GM08714 (cell line): Measurements from ENCODE around the gene USP20.
"Not testable (repeated sequence)": the region's sequence is repeated elsewhere in the genome, so short reads cannot be mapped to it uniquely, and the experiment has no call there.

Experiments used
- H3K4me3 ChIP-seq: fragments of 200-500 bp; sonication (Bioruptor generic); 2 replicates; pipeline ENCODE4 v1.5.1; 2014; ENCODE audit warnings: mild to moderate bottlenecking, low read length, inconsistent platforms
- ZNF274 ChIP-seq: IDR thresholded peaks from 2 replicates; pipeline ENCODE4 v1.6.1; 2012; ENCODE audit warnings: mild to moderate bottlenecking, low read depth, low read length

Gene USP20

DNA sequence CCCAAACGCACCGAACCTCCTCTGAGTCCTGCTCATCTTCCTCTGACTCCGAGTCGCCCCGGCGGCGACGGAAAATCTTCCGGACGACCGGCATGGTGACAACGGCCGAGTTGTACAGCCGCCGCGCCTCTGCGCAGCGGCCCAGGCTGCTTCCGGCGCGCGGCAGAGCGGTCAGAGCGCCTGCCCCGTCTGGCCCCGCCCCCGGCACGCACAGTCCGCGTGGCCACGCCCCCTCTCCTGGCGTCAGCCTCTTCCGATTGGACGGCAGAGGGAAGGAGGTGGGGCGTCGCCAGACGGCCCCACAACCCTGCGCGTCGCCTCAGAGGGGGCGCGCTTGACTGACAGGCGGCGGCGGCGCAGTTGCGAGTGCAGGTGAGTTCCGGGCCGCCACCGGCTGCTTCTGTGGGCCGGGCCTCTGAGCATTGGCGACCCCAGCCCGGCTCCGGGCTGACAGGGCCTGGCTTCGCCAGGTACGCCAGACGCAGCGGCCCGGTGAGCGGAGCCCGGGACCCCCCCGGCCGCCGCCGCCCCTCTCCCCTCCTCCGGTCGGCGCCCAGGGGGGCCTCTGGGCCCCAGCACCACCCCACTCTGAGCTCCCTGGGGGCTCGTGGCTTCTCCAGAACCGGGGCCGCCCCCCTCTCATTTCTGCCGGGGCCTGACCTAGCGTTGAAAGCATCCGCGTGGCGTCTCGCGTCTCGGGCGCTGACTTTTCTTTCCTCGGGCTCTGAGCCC, at the start of gene USP20, which contains the start of gene C9orf78:
Gene USP20 (plus strand): TSS at position 331 of the 732 bp plus-strand sequence. CDS start 17,098 bp downstream, outside the sequence.
Gene C9orf78 (minus strand): TSS at position 148 of the 732 bp plus-strand sequence. CDS start 54 bp downstream, at position 94.
- H3K4me3 ChIP-seq: peak within 1 kb of the TSS; percentile 88
- TF ChIP-seq ZNF274: no peak

DNA sequence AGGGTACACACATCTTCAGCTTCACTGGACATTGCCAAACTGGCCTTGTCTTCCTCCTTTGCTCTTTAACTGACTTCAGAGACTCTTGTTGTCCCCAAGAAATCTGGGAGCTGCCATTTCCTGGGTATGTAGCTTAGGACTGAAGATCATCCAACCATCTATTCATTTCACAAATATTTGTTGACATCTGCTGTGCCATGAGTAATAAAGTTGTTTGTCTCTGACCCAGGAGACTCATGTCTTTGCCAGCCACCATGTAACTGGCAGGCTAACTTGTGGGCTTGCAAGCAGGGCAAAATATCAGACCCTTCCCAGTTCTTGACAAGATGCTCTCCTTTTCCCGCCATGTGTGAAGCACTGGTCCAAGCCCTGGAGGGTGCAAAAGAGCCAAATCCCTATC, 49.4 kb upstream of the USP20 start:
- TF ChIP-seq ZNF274: no peak
- H3K4me3 ChIP-seq: no peak overlapping the region

DNA sequence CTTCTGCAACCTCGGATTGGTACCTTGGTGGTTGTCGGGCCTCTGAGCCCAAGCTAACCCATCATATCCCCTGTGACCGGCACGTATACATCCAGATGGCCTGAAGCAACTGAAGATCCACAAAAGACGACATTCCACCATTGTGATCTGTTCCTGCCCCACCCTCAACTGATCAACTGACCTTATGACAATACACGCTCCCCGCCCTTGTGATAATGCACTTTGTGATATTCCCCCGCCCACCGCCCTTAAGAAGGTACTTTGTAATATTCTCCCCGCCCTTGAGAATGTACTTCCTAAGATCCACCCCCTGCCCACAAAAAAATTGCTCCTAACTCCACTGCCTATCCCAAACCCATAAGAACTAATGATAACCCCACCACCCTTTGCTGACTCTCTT, 48.8 kb upstream of the USP20 start:
- TF ChIP-seq ZNF274: no peak
- no peak overlapping the region for H3K4me3 ChIP-seq

DNA sequence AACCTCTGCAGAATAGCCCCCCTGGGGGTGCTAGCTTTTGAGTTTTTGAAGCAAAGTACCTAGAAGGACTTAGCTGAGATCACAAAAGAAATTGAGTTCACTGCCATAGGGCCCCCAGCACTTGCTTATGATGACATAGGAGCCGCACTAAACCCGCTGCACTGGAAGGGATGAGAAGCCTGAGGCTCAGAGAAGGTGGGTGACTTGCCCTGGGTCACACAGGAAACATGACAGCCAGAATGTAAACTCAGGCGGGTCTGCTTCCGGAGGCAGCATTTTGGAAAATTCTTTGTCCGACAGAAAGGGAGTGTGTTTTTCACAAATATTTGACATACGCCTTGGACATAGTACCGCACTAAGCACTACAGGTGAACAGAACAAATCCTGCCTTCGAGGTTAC, 40.7 kb upstream of the USP20 start:
- TF ChIP-seq ZNF274: no peak
- H3K4me3 ChIP-seq: no peak overlapping the region

DNA sequence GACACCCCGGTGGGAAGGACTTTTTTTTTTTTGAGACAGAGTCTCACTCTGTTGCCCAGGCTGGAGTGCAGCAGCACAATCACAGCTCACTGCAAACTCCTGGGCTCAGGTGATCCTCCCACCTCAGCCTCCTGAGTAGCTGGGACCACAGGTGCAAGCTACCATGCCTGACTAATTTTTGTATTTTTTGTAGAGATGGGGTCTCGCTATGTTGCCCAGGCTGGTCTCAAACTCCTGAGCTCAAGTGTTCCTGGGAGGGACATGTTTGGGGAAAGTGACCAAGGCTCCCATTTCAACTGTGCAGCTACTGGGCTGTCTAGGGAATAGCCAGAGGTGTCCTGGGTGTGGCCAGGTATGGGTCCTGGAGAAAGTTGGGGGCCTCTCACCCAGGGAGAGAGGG, 39.2 kb upstream of the USP20 start:
- not testable (repeated sequence) for H3K4me3 ChIP-seq

DNA sequence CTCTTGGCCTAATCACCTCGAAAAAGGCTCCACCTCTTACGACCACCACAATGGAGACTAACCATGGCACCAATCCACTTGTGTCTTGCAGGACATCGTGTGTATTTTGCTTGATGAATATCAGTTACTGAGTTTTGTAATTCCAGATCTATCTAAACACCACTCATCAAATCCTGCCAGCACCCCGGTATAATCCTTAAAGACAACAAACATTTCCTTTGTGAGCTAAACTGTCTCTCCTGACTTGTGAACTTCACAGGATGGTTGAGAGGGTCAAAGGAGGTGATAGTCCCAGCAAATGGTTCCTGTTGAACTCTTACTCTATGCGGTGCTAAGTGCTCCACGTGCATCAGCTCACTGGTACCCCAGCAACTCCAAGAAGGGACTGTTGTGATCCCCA, 36.3 kb upstream of the USP20 start:
- no peak for TF ChIP-seq ZNF274
- H3K4me3 ChIP-seq: no peak overlapping the region

DNA sequence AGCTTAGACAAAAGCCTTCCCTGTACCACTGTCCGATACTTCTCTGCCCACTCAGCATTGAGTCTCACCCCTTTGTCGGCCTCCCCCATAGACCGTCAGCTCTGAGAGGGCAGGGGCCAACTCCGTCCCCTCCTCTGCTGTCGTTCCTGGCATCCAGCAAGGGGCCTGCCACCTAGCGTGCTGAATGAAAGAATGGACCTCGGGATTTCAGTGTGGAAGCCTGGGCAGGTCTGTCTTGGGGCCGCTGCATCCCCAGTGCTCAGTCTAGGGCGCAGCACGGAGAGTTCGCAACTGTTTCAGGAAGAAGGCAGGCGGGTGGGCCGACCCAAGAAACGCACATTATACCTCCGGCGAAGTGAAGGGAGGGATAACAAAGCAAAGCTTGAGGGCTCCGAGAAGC, 33.8 kb upstream of the USP20 start:
- no peak overlapping the region for H3K4me3 ChIP-seq
- TF ChIP-seq ZNF274: no peak

DNA sequence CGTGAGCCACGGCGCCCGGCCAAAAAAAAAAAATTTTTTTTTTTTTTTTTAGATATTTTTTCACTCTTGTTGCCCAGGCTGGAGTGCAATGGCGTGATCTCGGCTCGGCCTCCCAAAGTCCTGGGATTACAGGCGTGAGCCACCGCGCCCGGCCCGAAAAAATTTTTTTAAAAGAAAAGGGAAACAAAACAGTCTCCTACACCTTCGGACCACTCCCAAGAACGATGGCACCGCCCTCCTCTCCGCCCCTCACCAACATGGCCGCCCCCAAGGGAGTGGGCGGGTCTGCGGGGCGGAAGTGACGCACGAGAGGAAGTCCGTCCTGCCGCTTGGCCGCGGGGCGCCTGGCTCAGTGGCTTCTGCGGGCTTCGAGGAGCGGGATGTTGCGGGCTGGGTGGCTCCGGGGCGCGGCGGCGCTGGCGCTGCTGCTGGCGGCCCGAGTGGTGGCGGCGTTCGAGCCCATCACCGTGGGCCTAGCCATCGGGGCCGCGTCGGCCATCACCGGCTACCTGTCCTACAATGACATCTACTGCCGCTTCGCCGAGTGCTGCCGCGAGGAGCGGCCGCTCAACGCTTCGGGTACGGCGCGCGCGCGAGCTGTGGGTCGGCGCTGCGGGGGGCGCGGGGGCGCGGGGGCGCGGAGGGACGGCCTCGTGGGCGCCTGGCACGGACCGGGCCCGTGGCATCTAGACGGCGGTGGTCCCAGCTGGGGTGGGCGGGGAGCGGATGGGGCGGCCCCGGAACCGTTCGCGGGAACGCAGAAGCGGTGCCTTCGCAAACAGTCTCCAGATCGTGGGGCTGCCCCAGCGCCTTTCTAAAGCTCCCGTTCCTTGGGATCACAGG, 32.2 kb upstream of the USP20 start, which contains the start of gene TOR1B:
Gene TOR1B (plus strand): TSS at position 352 of the 843 bp plus-strand sequence. CDS start 29 bp downstream, at position 381.
- peak within 1 kb of the TSS; percentile 63 for H3K4me3 ChIP-seq
- no peak for TF ChIP-seq ZNF274

DNA sequence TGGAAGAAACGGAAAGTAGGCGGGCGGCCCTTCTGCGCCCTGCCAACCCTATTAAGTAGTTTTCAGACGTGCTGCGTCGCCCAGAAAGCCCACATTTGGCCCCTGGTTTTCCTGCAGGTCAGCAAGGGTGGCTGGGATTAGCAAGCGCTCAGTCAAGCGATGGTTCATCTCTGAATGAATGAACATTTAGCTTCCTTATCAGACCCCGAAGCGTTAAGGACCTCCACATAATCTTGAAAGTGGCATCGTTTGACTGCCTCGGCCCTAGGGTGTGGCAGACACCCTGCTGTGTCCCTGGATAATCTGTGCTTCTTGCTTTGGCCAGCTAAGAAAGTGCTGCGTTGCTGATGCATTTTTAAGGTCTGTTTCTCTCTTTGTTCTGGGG, 31.6 kb upstream of the USP20 start:
- H3K4me3 ChIP-seq: peak overlapping the region; percentile 63
- no peak for TF ChIP-seq ZNF274

DNA sequence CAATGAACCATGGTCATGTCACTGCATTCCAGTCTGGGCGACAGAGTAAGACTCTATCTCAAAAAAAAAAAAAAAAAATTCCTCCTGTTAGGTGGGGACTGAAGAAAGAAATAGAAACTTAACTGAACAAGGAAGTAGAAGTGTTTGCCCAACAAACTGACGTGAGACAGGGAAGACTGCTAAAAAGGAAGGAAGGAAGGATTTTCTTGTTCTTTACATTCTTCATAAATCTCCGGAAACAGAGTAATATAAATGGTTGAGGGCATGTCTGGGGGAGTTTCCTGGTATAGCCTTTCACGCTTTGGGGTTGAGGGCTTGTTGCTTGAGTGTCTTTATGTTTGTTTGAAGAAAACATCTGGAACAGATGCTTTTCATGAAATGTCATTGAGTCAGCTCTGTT, 29.2 kb upstream of the USP20 start:
- no peak overlapping the region for H3K4me3 ChIP-seq
- no peak for TF ChIP-seq ZNF274

DNA sequence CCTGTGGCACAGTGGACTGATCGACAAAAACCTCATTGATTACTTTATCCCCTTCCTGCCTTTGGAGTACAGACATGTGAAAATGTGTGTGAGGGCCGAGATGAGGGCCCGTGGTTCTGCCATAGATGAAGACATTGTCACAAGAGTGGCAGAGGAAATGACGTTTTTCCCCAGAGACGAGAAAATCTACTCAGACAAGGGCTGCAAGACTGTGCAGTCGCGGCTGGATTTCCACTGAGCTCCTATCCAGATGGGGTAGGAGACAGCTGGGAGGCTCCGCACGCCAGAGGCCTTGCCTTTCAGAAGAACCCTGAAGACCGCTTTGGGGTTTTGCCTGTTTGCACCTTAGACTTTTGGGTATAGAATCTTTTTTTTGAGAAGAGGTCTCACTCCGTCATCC, 25.9 kb upstream of the USP20 start:
- no peak overlapping the region for H3K4me3 ChIP-seq
- TF ChIP-seq ZNF274: no peak

DNA sequence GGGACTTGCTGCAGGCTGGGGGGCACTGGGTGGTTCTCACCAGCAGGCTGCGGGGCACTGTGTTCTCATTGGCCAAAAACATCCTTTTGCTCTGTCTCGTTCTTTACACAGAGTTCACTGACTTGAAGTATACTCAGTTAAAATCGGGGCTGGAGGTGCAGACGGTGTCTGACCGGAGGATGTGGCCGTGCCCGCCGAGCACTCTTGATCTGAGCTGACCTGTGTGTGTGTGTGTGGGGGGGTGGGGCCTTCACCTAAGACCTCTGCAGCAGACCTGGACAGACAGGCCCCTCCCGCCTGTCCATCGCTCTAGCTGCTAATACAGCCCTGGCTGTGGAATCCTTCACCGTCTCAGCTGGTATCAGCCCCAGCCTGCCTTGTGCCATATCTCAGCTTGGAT, 25.1 kb upstream of the USP20 start:
- no peak for TF ChIP-seq ZNF274
- no peak overlapping the region for H3K4me3 ChIP-seq

DNA sequence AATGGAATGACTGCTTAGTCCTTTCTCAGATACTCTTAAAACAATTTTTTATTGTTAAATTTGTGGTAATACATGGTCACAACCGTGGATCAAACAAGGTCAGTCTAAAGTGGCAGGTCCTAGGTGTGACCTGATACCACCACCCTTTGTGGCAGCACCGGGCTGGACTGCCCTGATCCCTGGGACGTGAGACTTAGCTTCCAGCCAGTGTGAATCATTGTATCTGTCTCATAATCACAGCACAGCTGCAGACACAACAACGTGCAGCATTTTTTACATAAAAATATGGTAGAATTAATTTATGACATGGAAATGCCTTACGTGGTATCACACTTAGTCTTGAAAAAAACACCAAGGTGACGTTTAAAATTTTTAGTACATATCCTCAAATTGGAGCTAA, 24.5 kb upstream of the USP20 start:
- TF ChIP-seq ZNF274: no peak

DNA sequence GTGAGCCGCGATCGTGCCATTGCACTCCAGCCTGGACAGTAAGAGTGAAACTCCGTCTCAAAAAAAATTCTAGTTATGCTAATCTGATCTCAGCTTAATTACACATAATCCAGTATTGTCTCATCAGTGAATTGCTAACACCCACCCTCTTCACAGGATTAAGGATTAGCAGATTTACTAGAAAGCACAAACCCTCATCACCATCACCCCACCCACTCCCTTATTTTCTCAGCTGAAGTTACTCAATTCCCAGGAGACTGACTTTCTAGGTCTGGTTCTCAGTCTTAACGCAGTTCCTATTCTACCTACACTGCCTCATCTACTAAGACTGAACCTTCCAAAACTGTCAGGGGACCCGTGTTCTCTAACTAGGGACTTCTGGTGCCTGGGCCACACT, 23.3 kb upstream of the USP20 start:
- no peak for TF ChIP-seq ZNF274
- H3K4me3 ChIP-seq: no peak overlapping the region

More for the DNA sequence above, 24.5 kb upstream of the USP20 start:
- H3K4me3 ChIP-seq: no peak overlapping the region

DNA sequence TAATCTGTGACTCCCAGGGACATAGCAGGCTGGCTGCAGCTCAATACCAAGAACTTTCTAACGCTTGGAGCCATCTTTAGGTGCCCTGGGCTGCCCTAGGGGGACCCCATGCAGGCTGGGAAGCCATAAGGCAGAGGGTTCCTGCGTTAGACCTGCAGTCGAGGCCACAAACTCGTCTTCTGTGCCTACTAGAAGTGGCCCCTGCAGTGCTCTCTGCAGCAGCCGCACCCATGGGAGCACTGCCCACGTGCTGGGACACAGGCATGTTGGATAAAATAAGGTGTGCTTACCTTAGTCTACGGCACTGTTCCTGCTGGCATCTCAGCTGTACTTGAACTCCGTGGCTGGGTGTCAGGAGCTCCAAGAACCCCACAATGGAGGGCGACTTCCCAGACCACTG, 22.9 kb upstream of the USP20 start:
- no peak for TF ChIP-seq ZNF274
- H3K4me3 ChIP-seq: no peak overlapping the region
